Globus pallidus (tissue), 1 donor: Measurements from ENCODE around the gene SLC12A5.
"Not testable (repeated sequence)": the region's sequence is repeated elsewhere in the genome, so short reads cannot be mapped to it uniquely, and the experiment has no call there.

Experiments
- DNase-seq: peaks from one replicate; pipeline ENCODE4 v3.0.0-alpha.2; 2015; ENCODE audit warnings: low spot score

SLC12A5 gene

DNA sequence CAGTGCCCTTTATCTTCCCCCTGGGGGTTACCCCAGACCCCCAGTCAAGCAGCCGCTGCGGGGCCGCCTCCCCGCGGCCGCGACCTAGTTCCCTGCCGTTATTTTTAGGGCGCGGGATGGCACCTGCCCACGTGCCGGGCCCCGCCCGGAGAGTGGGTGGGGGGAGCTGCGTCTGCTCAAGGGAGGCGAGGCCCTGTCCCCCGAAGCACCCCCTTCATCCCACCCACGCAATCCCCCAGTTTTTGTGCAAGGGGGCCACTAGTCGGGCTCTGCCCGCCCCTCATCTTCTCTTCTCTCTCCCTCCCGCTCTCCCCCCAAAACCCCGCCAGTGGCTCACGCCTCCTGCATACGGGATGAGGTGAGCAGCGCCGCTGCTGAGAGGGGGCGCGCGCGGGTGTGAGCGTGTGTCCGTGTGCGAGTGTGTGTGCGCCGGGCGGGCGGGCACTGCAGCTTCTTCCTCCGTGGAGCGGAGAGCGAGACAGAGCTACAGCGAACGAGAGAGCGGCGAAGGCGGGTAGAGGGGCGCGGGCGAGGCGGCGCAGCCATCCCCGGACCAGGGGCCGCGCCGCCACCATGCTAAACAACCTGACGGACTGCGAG, at the start of gene SLC12A5:
Gene SLC12A5, plus strand, starts transcription at position 444 of the 600 bp plus-strand sequence. Its CDS starts 130 bp downstream, at position 574.
- DNase-seq = no peak

DNA sequence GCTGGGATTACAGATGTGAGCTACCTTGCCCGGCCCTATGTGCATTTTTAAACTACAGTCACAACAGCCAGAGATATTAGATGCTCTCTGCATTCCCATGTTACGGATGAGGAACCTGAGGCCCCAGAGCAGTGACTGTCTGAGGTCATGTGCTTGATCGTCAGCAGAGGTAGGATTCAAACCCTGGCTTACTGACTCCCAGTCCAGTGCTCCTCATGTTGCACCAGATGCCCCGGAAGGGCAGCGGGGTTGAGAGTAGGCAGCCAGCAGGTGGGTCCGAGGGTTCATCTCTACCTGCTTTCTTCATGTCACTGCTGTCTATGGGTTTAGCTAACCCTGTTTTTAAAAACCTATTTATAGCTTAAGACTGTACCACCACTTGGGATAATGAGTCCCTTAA, 47.8 kb upstream of the SLC12A5 start:
- no peak for DNase-seq

DNA sequence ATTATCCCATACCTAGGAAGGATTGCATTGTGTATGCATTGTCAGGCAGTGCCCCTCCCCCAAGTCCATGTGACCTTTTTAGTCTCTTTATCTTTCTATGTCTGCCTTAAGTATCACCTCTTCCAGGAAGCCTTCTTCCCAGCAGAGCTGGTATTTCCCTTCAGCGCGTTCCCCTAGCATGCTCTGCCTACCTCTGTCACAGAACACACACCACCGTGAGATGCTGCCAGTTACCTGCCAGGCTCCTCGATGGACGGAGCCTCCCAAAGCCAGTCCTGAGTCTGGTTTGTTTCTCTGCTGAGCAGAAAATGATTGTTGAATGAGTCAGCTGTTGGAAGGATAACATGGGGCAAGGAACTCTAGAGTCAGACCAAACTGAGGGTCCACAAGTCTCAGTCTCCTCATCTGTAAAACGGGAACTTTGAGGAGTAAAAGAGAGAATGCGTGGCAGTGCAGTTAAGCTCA, 45.7 kb upstream of the SLC12A5 start:
- DNase-seq = no peak

DNA sequence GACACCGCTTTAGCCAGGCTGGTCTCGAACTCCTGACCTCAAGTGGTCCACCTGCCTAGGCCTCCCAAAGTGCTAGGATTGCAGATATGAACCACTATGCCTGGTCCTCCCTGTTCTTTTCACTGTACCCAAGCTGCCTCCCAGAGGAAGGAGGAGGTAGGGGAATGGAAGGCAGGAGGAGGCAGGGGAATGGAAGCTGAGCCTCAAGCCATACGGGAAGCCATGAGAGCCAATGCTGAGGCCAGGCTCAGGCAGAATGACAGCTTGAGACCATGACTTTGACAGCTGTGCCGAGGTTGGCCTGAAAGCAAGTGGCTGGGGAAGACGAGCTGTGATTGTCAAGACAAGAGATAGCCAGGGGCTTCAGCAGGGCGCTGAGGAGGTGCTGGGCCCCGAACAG, 43.4 kb upstream of the SLC12A5 start:
- DNase-seq = no peak

DNA sequence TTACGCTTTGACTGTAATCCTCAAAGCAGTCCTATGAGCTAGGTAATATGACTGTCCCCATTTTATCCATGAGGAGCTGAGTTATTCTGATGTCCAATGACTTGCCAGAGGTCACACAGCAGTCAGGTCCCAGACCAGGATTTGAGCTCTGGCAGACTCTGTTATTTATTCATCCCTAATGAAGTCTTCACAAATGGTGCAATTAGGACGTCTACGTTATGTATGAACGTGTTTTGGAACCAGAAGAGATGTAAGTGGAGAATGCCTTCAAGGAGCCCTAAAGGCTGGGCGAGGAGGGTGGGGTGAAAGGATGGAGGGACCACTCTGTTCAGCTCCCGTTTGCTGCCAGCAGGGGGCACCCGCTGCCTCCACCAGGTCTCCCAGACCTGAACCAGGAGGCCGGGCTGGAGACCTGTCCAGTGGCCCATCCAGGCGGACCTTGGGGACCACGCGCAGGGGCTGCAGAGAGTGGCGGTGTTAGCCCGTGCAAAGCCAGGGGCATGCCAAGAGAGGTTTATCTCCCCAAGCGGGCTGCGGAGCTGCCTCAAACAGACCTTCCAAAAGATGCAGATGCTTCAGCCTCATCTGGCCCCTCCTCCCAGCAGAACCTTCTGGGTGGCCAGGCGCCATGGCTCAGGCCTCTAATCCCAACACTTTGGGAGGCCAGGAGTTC, 41.8 kb upstream of the SLC12A5 start:
- no peak for DNase-seq

DNA sequence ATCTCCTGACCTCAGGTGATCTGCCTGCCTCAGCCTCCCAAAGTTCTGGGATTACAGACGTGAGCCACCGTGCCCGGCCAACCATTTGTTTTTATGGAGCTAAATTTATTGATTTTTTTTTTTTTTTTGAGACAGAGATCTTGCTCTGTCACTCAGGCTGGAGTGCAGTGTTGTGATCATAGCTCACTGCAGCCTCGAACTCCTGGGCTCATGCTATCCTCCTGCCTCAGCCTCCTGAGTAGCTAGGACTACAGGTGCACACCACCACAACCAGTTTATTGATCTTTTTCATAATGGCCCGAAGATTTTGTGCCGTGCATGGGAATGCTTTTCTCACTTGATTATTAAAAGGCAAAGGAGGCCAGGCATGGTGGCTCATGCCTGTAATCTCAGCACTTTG, 40.2 kb upstream of the SLC12A5 start:
- not testable (repeated sequence) for DNase-seq

DNA sequence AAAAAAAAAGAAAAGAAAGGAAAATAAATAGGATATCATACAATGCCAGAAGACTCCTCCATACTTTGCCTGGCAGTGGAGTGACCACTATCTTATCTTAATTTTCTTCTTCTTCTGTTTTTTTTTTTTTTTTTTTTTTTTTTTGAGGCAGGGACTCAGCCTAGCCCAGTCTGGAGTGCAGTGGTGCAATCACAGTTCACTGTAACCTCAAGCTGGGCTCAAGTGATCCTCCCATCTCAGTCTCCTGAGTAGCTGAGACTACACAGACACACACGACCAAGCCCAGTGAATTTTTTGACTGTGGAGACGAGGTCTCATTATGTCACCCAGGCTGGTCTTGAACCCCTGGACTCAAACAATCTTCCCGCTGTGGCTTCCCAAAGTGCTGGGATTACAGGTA, 37.4 kb upstream of the SLC12A5 start:
- no peak for DNase-seq

DNA sequence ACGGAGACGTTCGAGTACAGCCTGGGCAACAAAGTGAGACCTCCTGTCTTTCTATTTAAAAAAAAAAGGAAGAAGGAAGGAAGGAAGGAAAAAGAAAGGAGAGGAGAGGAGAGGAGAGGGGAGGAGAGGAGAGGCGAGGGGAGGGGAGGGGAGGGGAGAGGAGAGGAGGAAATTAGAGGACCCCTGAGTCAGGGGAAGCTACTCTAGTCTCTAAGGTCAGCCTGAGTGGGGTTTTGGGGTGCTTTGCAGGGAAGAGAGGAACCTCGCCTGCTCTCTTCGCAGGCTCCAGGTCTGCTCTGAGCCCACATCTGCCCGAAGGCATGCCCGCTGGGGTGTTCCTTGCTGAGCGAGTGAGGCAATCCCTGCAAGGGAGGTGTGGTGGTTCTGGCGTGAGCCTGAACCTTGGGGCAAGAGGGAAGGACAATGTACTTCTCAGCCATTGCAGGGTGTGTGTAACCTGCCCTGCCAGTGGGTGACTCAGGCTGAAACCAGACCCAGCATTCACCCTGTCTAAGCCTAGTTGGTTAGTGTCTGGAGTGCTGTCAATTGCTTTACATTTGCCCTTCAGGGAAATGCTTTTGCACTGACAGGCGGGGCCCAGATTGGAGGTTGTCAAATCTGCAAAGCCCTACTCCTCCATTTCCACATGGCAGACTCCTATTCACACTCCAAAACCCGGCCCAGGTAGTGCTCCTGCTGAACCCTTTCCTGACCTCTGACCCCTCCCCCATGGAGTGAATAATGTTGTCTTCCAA, 35.6 kb upstream of the SLC12A5 start:
- DNase-seq = no peak

DNA sequence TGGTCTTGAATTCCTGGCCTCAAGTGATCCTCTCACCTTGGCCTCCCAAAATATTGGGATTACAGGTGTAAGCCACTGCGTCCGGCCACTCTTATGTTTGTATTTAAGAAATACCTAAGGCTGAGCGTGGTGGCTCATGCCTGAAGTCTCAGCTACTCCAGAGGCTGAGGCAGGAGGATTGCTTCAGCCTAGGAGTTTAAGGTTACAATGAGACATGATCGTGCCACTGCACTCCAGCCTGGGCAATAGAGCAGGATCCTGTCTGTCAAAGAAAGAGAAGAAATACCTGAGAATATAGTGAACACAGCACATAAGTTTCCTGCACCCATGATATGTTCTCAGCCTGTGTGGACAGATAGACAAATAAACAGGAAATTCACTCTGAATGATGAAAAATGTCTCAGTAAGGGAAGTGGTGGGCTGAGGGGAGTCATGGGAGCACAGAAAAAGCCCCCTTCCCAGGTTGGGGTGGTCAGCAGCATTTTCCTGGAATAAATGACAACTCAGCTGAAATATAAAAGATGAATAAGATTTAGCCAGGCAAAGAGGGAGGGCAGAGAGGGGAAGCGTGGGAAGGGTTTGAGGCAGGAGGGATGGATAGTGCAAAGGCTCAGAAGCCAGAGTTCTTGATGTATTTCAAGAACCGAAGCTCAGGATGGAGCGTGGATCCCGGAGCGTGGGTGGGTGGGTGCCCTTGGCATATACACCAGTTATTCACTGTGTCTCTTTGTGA, 34.1 kb upstream of the SLC12A5 start:
- DNase-seq = no peak

DNA sequence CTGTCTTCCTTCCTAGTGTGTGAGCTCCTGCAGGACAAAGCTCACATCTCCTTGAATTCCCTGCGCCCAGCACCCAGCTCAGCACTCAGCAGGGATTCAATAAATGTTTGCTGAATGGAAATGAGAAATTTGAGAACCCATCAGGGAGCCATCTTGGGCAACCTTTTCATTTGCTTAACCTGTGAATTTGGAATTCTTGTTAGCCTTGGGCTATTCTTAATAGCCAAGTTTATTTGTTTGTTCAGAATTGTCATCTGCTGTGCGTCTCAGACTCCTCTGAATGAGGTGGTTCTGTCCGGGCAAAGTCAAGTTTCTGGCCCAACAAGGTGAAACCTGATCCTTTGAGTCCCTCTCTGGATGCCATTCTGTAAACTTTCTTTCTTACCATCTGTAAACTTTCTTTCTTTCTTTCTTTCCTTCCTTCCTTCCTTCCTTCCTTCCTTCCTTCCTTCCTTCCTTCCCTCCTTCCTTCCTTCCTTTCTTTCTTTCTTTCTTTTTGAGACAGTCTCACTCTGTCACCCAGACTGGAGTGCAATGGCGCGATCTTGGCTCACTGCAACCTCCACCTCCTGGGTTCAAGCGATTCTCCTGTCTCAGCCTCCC, 33.4 kb upstream of the SLC12A5 start:
- DNase-seq = not testable (repeated sequence)

DNA sequence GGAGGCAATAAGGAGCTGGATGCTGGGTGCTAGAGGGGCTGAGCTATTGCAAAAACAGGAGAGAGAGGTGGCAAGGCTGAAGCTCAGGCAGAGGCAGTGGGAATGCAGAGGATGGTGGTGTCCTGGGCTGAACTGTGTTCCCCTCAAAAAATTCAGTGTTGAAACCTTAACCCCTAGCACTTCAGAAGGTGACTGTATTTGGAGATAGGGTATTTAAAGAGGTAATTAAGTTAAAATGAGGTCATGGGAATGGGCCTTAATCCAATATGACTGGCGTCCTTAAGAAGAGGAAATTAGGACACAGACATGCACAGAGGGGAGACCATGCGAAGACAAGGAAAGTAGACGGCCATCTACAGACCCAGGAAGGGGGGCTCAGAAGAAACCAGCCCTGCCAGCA, 31.8 kb upstream of the SLC12A5 start:
- DNase-seq = no peak

DNA sequence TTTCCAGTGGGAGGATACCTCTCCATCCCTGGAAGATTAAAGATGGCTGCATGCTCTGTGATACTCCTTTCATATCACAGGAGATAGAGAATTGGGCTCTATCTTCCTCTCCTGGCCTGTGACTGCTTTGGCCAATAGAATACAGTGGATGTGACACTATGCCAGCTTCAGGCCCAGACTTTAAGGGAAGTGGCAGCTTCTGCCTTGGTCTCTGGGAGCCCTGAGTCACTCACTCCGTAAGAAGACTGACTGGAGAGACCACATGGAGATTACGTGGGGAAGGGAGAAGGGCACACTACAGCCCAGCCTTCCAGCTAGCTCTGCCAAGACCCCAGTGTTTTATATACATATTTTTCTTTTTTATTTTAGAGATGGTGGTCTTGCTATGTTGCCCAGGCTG, 30.7 kb upstream of the SLC12A5 start:
- DNase-seq = no peak

DNA sequence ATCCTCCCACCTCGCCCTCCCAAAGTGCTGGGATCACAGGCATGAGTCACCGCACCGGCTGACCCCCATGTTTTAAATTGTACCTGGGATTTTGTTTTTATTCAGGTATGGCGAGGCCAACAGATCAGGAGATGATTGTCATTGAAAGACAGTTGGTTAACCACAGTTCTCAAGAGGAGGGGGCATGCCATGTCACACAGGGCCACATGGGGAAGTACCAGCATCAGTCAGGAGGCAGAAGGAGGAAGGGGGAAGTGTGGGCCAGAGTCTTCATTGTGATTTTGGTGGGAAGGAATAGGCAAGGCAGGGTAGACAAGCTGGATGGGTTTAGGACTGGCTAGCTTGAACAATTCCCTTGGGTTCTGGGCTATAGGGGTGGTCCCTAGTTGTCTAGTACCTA, 30.3 kb upstream of the SLC12A5 start:
- DNase-seq = no peak

DNA sequence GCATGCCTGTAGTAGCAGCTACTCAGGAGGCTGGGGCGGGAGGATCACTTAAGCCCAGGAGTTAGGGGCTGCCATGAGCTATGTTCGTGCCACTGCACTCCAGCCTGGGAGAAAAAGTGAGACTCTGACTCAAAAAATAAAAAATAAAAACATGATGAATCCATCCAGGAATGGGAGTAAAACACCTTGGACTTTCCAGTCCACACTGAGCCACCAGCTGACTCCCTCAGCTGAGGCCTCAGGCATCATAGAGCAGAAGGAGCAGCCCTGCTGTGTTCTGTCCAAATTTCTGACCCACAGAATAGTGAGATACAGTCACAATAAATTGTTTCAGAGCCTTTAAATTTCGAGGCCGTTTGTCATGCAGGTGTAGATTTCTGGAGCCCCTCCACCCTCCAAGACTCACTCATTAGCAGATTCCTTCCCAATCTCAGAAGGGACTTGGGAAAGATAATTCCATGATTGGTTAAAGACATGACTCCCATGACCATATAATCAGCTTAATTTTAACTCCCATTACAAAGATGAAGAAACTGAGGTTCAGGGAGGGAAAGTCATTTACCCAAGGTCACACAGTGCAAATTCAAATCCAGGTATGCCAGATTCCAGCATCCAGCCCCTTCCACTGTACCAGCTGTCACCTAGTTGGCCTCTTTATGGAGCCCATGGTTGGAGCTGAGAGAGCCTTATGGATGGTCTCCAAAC, 29.3 kb upstream of the SLC12A5 start:
- DNase-seq = no peak

DNA sequence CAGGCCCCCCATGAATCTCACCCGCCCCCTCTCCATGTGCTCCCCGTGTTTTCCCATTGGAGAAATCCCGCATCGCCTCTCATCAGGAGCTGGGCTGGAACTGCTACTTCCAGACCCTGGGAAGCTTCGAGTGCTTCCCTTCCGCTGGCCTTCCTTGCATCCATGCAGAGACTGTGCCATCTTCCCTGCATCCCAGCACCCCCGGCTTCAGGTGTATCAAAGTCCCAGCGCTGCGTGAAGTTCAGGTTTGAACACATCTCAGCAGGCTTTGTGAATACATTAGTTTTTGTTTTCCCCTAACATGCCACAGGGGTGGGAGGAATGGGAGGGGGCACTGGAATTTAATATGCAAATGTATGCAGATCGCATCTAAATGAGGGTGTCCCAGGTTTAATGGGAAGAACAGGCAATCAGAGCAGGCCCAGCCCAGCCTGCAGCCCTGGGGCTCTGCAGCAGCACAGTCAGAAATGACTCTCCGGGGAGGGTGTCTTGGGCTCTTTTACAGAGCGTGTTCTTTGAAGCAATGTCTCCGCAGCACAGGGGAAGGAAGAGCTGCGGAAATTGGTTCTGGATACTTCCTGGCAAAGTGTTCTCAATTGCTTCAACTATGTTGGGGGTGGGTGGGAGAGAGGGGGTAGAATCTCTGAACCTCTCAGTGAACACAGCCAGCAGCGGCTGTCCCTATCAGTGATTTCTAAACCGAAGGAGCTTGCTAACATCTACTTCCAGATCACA, 28.6 kb upstream of the SLC12A5 start:
- DNase-seq = no peak

DNA sequence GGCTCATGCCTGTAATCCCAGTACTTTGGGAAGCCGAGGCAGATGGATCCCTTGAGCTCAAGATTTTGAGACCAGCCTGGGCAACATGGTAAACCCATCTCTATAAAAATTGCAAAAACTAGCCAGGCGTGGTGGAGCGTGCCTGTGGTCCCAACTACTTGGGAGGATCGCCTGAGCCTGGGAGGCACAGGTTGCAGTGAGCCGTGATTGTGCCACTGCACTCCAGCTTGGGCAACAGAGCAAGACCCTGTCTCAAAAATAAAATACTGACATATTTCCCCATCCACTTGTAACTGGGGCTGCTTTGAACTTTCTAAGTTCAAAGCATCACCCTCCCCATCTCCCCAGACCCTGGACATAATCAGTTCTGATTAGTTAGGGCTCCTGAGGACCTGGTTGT, 27.5 kb upstream of the SLC12A5 start:
- DNase-seq = no peak

DNA sequence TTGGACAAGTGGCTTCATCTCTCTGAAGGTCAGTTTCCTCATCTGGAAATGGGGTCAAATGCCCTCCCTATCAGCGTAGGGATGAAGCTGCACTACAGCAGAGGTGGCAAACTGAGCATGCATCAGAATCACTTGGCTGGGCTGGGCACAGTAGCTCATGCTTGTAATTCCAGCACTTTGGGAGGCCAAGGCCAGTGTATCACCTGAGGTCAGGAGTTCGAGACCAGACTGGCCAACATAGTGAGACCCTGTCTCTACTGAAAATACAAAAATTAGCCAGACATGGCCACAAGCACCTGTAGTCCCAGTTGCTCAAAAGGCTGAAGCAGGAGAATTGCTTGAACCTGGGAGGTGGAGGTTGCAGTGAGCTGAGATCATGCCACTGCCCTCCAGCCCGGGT, 27.0 kb upstream of the SLC12A5 start:
- no peak for DNase-seq

DNA sequence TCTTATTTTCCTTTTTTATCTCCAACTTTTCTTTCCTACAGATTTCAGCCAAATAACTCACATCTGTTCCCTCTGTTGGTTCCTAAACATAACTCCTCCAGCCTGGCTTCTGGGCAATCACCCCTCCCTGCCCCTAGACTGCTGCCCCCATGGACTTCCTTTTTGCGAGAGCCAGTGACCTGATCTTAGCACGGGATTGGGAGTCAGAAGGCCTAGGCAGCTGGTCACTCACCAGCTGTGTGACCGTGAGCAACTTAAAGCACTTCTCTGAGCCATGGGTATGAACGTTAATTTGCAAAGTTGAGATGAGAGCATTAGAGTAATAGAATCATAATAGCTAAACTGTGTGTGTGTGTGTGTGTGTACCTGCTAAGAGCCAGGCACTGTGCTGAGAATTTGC, 24.8 kb upstream of the SLC12A5 start:
- no peak for DNase-seq

DNA sequence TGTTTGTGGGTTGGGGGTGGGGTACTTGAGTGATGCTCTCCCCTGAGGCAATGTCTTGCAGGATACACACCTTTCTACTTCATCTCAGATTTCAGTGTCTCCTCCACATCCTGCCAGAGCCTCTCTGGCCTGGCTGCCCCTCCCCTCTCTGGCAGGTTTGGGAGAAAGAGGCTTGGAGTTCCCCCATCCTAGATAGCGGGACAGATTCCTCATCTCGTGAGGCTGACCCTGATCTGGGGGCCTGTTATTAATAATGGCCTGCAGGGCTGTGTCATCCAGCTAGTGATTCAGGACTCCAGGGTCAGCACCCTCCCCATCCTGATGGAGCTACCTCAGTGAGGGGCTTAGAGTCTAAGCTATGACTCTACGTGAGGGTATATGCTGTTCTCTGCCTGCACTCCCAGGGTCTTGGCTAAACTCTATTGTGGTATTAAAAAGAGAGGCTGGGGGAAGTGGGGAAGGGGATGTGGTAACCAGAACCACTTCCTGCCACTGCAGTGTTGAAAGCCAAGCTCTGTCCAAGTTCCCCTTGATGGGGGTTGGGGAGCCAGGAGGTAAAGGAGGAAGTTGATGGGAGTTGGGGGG, 24.0 kb upstream of the SLC12A5 start:
- peak; percentile 60 for DNase-seq

DNA sequence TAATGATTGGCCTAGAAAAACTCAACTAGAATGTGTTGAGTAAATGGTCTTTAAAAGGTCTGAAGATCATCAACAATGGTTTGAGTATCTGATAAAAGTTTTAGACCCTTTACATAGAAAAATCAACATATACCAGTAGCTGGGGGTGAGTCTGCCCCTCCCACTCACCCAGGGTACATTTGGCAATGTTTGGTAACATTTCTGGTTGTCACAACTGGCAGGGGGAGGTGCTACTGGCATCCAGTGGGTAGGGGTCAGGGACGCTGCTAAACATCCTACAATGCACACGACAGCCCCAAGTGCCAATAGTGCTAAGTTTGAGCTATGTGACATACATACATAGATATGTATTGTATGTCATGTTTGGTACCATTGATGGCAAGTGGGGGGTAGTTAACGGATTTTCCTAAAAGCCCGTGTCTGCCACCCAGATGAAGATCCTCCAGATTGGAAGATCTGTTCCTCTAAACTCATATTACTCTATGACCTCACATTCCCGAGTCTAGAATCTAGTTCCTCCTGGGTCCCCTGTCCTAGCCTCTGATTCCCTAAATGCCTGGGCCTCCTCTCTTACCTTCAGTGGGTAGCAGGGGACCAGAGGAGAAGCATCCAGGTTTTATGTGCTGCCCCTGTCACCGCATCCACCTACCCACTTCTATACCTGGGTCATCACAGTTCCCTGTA, 22.9 kb upstream of the SLC12A5 start:
- DNase-seq = no peak
